GM12873 (cell line): ENCODE data around the gene GCFC2.

Experiments
- CTCF ChIP-seq: IDR thresholded peaks from 2 replicates; pipeline ENCODE4 v1.5.1; 2012; ENCODE audit warnings: low read depth, mild to moderate bottlenecking, moderate library complexity, low read length, control low read depth; ENCODE audit not compliant: insufficient read depth; ENCODE audit errors: missing control alignments

GCFC2 gene

GRCh38 chr2:75622929-75623328 lies 87.8 kb downstream of the GCFC2 start:
- TF ChIP-seq CTCF = no peak

- no peak for TF ChIP-seq CTCF
These were observed 88.2 kb downstream of the GCFC2 start for GRCh38 chr2:75622500-75622899.

- no peak for TF ChIP-seq CTCF
These were observed 89.5 kb downstream of the GCFC2 start for GRCh38 chr2:75621228-75621627.

GRCh38 chr2:75619956-75620740 lies 90.6 kb downstream of the GCFC2 start:
- no peak for TF ChIP-seq CTCF

GRCh38 chr2:75616933-75617332 lies 93.8 kb downstream of the GCFC2 start:
- TF ChIP-seq CTCF = no peak

GRCh38 chr2:75616406-75616805 lies 94.3 kb downstream of the GCFC2 start:
- no peak for TF ChIP-seq CTCF

GRCh38 chr2:75614162-75614651 lies 96.5 kb downstream of the GCFC2 start:
- TF ChIP-seq CTCF = no peak
